ENCODE data around the gene CBX2.
"Not testable (repeated sequence)": the region's sequence is repeated elsewhere in the genome, so short reads cannot be mapped to it uniquely, and the experiment has no call there.

CBX2 gene

DNA sequence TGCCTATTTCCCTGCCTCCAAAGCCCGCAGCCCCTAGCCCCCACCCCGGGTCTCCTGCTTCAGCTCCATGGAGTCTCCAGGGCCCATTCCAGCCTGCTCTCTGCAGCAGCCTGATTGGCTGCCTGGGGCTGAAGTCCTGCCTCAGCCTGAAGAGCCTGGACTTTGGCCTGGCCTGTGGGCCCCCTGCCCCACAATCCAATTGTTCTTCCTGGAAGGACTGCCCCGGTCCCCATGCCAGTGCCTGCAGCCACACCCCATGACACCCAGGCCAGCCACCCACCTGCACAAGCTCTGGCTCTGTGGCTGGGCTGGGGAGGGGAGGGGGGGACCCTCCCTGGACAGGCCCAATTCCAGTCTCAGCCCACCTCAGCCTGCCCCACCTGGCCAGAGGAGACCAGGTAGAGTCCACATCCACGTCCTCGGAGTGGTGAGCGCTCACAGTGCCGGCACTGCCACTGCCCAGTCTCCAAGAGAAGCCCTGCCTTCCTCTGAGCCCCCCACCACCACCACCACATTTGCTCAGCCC lies 34.9 kb upstream of the CBX2 start:
- no peak for DNase-seq (ENCODE audit: low read depth)

DNA sequence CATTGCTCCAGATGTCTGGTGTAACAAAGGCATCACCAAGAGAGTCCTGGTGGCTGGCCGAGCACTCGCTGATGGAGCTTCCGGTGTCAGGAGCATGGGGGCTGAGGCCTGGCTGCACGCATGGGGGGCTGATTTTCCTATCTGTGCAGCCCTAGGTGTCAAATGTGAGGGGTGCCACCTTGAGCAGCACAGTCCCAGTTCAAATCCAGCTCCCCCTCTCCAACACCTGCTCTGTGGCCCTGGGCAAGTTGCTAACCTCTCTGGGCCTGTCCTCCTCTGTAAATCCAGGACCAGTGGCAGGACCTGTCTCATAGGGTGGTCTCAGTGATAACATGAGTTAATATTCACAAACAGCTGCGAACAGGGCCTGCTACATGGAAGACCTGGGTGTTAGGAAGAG lies 34.3 kb upstream of the CBX2 start:
- no peak for DNase-seq (ENCODE audit: low read depth)

DNA sequence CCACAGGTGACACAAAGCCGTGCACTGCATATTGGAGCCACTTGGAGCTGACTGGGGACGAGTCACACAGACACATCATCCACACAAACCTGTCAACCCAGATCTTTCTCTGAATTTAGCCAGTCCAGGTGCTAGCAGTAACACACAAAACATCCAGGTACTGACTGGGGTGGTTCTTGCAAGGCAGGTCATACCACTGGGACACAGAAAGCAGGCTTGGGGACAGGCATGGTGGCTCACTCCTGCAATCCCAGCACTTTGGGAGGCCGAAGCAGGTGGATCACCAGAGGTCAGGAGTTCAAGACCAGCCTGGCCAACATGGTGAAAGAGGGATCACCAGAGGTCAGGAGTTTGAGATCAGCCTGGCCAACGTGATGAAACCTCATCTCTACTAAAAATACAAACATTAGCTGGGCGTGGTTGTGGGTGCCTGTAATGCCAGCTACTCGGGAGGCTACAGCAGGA lies 32.3 kb upstream of the CBX2 start:
- no peak for DNase-seq (ENCODE audit: low read depth)

DNA sequence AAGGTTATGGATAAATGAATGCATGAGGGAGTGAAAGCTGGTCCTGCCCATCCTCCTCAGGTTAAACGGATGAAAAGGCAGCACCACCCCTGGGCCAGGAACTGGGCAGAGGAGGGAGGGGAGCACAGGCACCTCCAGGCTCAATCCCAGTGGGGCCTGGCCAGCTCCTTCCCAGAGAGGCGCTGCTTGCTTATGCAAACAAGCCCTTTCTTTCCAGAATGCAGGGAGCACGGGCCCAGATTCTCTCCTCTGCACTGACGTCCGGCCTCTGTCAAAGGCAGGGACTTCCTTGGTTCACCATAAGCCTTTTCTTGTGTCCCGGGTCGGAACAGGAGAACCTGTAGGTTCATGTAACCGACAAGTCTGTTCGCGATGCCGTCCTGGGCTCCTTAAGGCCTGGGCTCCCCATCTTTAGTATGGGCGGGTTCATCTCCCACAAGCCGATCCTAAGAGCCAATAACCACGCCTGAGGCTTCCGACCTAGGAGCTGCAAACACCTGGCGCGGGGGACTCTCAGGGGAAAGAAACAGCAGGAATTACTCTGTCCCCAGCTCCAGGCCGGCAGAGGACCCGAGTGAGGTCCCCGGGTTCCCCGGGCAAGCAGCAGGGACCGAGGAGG lies 30.9 kb upstream of the CBX2 start:
- DNase-seq (ENCODE audit: low read depth): no peak

DNA sequence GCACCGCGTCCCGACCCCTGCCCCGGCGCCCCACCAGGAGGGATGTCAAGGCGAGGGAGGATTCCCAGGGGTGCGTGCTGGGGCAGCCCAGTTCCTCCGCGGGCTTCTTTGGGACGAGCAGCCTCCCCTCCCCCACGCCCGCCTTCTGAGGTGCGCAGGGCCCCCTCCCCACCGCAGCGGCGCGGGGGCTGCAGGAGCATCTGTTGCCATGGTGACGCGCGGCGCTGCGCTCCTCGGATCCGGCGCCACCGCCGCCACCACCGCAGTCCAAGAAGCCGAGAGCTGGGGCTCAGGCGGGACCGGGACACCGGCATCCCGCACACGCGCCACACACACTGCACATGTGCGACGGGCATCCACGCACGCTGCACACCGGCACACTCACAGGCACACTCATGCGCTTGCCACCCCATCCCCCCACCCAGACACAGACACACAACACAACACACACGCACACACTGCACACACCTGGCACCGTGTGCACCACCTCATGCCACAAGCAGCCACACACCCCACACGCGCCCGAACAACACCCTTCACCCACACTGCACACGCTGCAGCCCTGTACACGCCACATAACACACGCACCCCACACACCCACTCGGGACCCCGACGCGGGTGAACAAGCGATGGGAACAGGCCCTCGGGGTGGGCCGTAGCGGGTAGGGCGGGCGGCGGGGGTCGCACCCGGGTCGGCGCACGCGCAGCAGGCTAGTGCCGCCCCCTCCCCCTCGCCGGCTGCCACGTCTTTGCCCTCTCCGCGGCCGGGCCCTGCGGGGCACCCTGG lies 30.2 kb upstream of the CBX2 start:
- DNase-seq (ENCODE audit: low read depth): no peak

DNA sequence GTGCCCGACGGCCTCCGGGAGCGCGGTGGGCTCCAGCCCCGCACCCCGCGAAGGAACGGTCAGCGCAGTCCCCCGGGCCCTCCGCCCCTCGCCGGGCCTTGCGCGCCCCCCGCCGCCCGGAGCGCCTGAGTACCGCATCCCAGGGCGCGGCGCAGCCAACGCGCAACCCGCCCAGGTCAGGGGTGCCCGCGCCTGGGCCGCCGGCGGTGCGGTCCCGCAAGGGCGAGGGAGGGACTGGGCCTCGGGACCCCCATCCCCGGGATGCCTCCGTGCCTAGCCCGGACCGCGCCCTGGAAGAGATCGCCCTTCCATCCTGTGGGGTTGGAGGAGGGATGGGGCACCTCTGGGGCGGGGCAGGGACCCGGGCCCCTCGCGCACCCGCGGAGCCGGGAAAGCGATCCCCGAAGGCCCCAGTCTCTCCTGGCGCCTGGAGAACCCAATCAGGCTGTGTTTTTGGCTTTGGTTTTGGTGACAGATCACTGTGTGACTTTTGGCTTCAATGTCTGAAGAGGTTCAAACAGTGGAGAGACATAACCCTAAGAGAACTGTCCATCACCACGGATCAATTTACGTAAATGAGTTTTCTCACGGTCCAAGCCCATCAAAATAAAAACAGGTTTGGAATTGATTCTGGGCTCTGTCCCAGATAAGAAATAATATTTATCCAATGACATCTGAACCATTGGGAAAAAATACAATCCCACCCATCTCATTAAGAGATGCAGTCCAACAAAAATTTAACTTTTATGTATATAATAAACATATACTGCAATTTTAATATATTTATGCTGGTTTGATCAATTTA lies 29.5 kb upstream of the CBX2 start:
- no peak for DNase-seq (ENCODE audit: low read depth)

DNA sequence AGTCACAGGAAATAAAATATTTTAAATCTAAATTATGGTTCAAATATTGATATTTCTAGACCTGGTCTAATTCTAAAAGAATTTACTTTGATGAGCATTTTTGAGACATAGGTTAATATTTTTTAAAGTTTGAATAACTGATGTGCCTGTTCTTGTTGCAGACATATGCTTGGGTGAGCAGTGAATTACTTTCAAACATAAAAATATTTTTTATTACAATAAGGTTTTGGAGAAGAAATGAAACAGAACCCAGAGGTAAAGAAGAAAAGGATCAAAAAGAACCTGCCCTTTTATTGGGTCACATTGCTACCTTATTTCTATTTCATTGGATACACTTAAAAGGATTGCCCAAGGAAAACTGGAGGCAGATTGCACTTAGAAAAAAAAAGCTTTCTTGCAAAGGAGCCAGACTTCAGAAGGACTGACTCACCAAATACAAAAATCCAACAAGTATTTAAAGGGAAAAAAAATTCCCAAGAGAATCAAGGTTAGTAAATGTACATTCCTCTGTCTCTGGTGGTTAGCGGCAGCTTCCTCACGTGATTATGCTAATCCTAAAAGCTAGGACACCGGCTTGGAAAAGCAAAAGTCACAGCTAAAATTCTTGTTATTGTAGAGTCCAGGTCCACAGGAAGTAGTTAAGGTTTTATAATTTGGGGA lies 28.7 kb upstream of the CBX2 start:
- DNase-seq (ENCODE audit: low read depth): no peak

DNA sequence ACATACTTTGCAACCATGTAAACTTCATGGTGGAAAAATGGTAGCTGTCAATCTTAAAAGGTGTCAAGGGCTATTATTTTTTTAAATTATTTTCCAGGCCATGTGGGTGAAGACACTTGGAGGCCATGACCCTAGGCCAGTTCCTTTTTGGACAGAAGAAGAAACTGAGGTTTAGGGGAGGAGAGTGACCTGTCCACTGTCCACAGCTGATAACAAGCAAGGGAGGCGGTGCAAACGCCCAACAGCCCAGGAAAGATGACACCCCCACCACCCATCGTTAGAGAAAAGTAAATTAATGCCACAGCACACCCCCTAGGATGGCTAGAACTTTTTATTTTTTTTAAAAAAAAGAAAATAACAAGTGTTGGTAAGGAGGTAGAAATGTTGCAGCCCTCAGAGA lies 28.0 kb upstream of the CBX2 start:
- DNase-seq (ENCODE audit: low read depth): no peak

DNA sequence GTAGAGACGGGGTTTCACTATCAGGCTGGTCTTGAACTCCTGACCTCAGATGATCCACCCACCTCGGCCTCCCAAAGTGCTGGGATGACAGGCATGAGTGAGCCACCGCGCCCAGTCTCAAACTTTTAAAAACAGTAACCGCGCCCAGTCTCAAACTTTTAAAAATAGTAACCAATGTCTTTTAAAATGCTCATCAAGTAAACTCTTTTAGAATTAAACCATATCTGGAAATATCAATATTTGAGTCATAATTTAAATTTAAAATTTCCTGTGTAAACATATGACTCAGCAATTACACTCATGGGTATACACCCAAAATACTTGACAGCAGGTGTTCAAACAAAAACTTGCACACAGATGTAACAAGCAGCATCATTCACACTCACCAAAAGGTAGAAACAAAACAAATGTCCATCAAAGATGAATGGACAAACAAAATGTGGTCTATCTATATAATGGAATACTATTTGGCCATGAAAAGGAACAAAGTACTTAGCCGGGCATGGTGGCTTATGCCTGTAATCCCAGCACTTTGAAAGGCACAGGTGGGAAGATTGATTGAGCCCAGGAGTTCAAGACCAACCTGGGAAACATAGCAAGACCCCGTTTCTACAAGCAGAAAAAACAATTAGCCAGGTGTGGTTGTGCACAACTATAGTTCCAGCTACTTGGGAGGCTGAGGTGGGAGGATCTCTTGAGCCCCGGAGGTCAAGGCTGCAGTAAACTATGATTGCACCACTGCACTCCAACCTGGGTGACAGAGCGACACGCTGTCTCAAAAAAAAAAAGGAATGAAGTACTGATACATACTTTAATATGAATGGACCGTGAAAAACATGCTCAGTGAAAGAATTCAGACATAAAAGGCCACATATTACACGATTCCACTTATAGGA lies 27.1 kb upstream of the CBX2 start:
- no peak for DNase-seq (ENCODE audit: low read depth)

DNA sequence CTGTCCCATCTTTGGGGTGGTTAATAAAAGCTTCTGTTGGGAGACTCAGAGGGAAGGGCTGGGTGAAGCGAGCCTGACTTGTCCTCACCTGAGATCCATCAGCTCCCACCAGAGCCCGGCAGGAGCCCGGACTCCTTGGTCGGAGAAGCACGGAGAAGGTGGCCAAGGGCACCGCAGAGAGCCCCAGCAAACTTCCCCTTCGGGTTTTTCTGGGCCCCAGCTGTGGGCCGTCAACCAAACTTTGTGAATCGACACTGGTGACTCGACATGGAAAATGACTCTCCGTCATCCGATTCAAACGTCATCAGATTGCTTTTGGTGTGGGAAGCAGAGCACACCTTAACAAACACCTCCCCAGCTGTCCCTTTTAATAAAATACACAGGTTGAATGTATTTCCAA lies 25.8 kb upstream of the CBX2 start:
- peak; percentile 44 for DNase-seq (ENCODE audit: low read depth)

DNA sequence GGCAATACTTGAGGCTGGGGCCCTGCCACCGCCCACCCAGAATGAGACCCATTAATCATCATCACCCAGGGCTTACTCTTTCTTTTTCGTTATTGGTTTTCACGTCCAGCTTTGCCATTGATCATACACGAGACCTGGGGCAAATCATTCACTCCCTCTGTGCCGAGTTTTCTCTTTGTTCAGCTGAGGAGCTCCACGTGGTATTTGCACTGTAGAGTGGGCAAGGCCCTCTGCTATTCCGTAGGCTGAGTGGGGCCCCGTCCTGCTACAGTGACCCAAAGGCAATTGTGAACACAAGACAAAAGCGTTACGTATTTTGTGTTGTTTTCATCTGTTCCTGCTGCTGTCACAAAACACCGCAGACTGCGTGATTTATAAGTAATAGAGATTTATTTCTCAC lies 23.6 kb upstream of the CBX2 start:
- no peak for DNase-seq (ENCODE audit: low read depth)

DNA sequence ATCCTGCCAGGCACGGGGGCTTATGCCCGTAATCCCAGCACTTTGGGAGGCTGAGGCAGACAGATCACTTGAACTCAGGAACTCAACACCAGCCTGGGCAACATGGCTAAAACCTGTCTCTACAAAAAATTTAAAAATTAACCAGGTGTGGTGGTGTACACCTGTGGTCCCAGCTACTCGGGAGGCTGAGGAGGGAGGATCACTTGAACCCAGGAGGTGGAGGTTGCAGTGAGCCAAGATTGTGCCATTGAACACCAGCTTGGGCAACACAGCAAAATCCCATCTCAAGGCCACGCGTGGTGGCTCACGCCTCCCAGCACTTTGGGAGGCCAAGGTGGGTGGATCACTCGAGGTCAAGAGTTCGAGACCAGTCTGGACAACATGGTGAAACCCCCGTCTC lies 23.0 kb upstream of the CBX2 start:
- not testable (repeated sequence) for DNase-seq (ENCODE audit: low read depth)

DNA sequence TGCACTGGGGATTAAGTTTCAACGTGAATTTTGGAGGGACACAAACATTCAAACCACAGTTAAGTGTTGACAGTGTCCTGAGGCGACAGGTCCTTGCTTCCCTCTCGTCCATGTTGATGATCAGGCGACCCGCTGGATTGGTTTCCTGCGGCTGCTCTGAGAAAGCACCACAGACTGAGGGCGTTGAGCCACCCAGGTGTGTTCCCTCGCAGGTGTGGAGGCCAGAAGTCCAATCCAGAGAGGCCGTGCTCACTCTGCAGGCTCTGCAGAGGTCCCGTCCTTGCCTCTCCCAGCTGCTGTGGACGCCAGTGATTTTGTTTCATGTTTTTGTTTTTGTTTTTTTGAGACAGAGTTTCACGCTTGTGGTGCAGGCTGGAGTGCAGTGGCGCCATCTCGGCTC lies 22.4 kb upstream of the CBX2 start:
- DNase-seq (ENCODE audit: low read depth): no peak

DNA sequence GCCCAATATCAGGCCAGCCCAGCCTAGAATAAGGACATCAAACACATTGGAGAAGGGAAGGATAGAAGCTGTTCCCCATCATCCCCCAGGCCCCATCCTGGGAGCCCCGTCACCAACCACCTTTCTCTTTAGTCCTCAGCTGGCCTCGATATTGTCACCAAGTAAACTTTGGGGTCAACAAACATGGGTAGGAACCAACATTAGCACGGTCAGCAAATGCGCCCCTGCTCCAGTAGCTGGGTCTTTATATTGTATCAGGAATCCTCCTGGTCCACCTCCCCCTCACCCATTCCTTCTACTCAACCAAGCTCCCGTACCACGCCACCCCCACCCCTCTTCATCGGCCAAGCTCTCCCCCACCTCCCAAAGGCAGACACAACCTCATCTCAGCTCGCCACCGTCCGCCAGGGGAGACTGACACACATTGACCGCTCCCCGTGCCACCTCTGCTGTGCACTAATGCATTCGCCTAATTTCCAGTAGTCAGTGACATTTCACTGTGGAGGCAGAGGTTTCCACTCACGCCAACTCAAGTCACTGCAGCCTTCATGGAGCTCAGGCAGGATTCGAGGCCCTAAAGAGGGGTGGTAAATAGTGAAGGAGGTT lies 20.7 kb upstream of the CBX2 start:
- DNase-seq (ENCODE audit: low read depth): no peak

DNA sequence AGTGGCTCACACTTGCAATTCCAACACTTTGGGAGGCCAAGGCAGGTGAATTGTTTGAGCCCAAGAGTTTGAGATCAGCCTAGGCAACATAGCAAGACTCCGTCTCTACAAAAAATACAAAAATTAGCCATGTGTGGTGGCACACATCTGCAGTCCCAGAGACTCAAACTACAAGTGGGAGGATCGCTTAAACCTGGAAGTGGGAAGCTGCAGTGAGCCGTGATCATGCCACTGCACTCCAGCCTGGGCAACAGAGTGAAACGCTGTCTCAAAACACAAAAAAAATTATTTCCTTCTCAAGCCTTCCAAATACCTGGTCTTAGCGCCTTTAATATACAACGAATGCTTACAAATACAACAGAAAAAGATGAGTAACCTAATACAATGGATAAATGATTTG lies 19.7 kb upstream of the CBX2 start:
- no peak for DNase-seq (ENCODE audit: low read depth)

DNA sequence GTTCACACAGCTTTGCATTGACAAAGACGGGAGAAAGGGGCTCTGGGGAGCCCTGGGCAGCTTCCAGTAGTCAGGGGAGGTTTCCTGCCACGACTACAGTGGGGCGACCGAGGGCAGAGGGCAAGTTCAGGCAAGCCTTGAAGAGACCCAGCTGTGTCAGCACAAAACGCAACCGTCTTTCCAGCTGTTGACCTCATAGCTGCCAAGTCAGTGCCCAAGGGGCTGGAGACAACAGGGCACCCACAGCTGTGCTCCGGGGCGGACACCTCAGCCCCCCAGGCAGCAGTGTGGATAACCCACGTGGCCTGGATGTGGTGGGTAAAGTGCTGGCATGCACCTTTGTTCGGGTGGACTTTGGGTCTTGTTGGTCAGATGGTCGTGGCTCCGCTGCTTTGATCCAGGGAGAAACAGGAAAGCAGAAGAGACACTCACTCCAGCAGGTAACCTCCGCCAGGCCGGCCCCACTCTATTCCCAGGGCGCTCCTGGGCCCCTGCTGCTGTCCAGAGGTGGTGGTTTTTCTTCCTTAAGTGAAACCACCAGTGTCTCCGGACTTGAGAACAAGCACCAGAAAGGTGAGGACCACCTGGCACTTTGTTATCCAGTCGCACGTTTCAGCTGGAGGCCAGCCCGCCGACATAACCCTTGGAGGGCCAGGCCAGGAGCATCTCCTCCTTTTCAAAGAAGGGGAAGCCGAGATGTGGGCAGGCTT lies 17.6 kb upstream of the CBX2 start:
- no peak for DNase-seq (ENCODE audit: low read depth)

DNA sequence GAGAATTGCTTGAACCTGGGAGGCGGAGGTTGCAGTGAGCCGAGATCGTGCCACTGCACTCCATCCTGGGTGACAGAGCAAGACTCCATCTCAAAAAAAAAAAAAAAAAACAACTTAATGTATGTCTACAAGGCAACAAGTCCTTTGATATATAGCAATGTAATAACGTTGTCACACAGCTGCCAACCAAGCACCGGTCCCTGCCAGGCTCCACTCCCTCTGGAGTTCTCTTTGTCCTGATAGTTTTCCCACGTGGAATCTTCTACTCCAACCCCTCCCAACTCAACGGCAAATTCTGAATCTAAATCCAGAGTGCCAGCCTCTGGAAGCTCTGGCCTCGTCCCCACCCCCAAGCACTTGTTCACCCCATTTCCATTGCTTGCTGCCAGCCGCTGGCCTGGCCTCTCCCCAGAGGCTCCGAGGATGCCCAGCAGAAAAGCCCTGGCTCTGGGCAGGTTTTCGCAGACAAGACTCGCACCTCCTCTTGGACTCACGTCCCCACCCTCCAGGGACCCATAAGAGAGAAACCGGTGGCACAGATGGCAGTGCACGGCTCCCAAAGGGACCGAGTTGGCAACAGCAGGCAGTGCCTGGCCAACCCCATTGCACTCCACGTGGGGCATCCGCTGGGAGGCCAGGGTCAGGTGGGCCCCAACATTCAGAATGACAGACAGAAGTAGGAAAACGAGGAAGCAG lies 15.9 kb upstream of the CBX2 start:
- DNase-seq (ENCODE audit: low read depth): no peak

DNA sequence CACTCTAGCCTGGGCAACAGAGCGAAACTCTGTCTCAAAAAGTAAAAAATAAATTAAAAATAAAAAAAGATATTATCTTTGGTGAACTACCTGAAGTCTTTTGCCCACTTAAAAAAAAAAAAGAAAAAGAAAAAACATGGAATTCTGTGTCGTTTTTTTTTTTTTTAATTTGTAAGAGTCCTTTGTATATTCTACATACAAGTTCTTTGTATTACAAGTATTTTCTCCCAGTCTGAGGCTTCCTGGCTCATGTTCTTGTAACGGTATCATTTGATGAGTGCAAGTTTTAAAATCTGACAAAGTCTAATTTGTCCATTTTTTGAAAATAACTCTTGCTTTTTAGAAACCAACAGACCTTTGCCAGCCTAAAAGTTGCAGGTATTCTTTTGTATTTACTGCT lies 12.2 kb upstream of the CBX2 start:
- DNase-seq (ENCODE audit: low read depth): no peak
